NCI-H226 (cell line): Measurements from ENCODE around the gene SKP1.
"Not testable (repeated sequence)": the region's sequence is repeated elsewhere in the genome, so short reads cannot be mapped to it uniquely, and the experiment has no call there.

Source experiments
- DNase-seq: peaks from one replicate; pipeline ENCODE4 v3.0.0-alpha.2; 2015

Gene SKP1

DNA sequence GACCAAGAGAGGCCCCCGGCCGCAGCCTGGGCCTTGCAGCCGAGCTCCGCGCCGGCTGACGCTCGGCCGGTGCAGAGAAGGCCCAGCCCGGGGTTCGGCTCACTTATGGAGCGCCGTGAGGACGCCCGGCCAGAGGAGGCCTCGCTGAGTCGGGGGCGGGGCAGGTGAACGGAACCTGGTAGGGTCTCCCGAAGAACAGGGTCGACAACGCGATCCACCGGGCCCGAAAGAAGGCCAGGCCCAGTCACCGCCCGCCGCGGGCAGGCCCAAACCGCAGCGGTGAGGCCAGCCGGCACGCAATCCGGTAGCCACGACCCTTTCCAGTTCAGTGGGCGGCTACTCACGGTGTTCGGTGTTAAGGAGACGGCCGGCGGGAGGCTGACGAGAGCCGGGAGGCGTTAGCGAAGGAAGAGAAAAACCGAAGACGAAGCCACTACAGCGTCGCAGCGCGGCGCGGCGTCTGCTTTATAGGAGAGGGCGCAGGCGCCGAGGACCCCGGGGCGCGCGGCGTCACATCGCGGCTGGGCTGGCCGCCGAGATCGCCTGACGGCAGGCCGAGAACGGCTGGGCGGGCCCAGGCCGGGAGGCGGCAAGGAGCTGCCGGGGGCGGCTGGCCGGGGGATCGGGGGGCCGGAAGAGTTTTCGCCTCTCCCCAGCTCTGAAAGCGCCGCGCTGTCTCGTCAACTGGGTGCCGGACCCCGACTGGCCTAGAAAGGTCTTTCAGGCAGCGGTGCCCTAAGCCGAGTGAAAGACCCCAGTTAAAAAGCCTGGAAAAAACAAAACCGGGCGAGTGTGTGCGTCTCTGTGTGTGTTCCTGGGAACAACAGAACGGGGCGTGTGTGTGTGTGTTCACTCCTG, at the start of gene SKP1:
Gene SKP1 (minus strand): TSS at position 440 of the 858 bp plus-strand sequence. CDS start 2,928 bp downstream, outside the sequence.
- DNase-seq = peak; percentile 63

DNA sequence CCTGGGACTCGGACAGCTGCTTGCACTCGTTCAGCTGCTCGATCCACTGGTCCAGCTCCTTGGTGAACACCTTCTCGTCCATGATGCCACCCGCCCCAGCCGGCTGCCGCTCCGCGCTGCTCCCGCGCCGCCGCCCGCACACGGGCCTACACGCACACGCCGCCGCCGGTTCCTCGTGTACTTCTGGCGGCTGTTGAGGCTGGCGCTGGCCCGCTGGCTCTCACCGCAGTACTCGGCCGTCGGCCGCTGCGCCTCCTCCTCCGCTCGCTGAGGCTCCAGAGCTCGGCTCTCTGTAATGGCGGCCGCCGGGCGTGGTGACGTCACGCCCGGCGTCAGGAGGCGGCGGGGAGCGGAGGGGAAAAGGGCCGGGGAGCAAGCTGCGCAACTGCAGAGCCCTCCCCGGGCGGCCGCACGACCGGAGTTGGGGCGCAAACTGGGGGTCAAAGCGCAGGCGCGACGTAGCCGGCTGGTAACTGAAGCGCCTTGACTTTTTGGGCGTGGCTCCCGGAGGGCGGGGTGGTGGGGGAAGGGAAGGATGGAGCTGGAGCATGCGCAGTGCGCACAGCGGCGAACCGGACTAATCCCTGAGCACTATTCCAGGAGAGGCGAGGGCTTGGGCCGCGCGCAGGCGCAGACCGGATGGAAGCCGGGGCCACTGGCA, 49.2 kb upstream of the SKP1 start, which contains the start of gene PPP2CA:
Gene PPP2CA (minus strand): TSS at position 294 of the 661 bp plus-strand sequence. CDS start 212 bp downstream, at position 82.
- peak; percentile 98 for DNase-seq

DNA sequence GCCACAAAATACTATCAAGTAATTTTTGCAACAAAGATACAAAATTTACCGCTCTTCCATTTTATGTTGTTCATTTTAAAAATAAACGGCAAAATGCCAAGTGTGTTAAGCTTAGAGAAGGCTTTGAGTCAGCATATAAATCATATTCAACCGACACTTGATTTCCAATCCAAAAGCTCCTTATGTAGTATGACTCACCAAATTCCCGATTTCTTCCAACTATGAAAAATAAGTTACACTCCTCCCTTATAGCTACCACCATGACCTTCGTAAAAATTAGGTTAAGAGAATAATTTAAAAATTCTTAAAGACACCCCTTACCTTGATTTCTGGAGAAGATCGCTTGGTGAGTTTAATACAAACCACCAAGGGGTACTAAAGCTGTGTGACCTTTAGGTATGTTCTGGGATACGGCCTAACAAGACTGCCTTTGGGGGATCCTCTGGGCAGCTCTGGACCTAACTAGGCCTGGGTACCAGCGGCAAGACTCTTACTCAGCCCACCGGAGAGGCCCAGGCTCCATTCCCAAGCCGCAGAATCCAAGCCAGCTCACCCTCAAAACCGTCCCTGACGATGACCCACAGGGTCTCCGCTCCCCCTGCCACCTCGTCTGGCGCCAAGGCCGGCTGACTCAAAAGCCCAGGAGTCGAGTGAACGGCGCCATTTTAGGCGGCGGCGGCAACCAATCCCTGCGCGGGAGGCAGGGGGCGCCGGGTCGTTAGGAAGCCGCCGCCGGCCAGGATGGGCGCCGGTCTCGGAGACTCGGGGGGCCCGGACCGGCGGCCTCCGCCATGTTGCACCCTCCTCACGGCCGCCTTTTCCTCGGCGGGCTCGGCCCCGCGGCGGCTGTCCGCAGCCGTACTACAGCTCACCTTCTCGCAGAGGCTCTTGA, 48.4 kb upstream of the SKP1 start:
- DNase-seq = peak; percentile 59

DNA sequence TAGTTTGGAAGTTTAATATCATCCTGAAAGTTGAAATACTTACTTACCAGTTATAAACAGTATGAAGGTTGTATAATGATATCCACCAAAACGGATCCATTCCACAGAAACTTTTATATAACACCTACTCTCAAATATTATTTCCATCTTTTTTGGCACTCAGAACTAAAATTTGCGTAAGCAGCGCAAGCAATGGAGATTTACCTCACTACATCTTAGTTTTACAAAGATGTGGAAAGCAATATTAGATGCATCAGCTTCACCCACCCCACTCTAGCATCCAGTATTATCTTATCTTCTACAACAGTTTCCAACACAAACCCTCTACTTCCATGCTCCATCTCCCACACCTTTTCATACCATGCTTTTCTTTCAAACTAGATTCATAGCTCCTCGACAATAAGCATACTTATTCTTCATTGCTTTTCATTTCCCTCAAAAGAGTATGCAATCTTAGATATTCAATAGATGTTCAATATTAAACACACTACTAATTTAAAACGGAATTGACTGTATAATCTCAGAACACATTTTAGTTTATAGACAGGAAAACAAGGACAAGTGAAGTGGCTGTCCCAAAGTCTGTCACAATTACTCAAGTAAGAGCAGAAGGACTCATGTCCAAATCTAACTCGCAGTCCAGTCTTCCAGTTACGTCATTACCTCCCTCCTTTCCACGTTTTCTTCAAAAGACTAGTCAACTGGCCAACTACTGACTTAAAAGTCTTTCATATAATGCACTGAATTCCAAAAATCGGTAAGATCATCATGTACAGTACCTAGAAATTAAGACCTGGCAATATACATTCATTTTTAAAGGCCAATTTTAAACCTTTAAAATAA, 46.9 kb upstream of the SKP1 start:
- DNase-seq = peak; percentile 18

DNA sequence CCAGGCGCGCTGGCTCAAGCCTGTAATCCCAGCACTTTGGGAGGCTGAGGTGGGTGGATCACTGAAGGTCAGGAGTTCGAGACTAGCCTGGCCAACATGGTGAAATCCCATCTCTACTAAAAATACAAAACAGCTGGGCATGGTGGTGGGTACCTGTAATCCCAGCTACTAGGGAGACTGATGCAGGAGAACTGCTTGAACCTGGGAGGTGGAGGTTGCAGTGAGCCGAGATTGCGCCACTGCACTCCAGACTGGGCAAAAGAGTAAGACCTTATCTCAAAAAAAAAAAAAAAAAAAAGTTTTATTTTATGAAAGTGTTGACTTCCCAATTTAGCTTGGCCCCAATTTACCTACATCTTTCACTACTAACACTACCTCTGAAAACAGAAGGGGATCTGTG, 44.9 kb upstream of the SKP1 start:
- DNase-seq = not testable (repeated sequence)

DNA sequence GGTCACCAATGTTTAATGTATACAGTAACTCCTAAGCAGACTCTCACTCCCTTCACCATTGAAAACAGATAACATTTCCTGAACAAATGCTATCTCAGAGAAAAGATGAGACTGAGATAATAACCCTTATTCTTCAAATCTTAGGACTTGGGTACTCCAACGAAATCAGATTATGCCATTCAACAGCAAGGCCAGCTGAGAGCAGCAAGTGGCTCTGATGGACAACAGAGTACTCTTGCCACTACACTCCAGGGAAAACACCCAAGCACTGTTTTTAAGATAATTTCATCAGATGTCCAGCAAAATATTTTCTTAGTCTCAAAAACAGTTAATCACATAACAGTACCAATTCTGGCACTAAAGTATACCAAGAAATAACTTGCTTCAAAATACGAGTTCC, 39.0 kb upstream of the SKP1 start:
- DNase-seq = no peak

DNA sequence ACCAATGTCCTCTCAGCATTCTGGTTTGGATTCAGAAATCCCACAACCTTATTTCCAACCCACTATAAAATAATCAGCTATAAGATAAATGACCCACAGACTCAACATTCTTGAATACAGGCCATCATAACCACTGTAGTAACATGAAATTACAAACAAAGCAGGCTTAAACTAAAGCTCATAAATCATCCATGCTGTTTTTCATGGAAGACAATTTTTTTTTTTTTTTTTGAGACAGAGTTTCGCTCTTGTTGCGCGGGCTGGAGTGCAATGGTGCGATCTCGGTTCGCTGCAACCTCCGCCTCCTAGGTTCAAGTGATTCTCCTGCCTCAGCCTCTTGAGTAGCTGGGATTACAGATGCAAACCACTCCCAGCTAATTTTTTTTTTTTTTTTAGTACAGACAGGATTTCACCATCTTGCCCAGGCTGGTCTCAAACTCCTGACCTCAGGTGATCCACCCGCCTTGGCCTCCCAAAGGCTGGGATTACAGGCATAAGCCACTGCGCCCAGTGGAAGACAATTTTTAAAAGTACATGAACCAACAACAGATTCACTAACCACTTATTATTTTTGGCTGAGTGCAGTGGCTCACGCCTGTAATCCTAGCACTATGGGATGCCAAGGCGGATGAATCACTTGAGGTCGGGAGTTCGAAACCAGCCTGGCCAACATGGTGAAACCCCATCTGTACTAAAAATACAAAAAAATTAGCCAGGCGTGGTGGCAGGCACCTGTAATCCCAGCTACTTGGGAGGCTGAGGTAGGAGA, 34.7 kb upstream of the SKP1 start:
- peak; percentile 47 for DNase-seq

DNA sequence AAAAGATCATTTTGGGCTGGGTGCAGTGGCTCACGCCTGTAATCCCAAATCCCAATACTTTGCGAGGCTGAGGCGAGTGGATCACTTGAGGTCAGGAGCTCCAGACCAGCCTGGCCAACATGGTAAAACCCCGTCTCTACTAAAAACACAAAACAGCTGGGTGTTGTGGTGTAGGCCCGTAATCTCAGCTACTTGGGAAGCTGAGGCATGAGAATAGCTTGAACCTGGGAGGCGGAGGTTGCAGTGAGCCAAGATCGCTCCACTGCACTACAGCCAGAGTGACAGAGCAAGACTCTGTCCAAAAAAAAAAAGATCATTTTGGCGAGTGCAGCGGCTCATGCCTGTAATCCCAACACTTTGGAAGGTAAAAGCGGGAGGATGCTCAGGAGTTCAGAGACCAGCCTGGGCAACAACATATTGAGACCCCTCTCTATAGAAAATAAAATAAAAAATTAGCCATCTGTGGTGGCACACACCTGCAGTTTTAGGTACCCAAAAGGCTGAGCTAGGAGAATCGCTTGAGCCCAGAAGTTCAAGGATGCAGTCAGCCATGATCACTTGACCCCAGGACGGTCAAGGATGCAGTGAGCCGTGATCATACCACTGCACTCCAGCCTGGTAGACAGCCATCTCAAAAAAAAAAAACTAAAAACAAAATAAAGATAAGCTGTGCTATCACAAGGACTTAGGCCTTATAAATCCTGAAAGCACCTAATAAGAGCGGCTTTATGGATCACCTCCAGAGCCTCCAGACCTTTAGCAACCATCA, 32.9 kb upstream of the SKP1 start:
- DNase-seq = no peak

DNA sequence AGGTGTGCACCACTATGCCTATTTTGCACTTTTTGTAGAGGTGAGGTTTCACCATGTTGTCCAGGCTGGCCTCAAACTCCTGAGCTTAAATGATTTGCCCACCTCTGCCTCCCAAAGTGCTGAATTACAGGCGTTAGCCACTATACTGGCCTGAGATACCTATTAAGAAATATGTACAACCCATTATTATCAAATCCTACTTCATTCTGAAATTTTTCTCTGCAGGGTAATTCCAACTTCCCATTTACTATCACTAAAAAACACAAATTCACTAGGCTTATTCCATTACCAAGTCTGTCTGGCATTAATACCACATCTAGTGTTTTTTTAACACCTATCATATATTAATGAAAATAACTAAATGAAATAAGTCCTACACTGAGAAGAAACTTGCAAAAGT, 30.9 kb upstream of the SKP1 start:
- no peak for DNase-seq

DNA sequence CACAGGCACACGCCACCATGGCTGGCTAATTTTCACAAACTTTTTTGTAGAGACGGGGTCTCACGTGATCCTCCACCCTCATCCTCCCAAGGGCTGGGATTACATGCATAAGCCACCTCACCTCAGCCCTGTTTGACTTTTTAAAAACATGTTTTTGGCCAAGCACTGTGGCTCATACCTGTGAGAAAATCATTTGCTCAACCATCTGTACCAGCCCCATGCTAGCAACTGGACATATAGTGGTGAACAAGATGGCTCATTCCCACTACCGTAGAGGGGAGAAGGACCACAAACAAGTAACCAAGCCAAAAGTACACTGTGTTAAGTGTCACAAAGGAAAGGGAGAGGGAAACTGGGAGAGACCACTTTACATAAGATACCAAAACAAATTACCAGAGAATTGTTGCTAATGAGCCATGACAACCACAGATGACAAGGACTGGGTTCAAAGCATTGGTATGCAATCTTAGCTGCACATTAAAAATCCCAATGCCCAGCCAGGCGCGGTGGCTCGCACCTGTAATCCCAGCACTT, 29.9 kb upstream of the SKP1 start:
- DNase-seq = no peak

DNA sequence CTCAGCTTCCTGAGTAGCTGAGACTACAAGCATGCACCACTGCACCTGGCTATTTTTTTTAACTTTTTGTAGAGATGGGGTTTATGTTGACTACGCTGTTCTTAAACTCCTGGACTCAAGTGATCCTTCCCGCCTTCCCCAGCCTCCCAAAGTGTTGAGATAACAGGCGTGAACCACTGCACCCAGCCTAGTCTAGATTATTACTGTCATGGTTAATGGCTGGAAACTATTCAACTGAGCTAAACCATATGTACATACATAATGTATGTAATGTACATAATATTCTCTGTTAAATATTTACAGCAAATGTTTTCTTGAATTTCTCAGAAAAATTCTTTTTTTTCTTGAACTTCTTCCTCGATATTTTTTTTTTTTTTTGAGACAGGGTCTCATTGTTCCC, 27.8 kb upstream of the SKP1 start:
- DNase-seq = no peak

DNA sequence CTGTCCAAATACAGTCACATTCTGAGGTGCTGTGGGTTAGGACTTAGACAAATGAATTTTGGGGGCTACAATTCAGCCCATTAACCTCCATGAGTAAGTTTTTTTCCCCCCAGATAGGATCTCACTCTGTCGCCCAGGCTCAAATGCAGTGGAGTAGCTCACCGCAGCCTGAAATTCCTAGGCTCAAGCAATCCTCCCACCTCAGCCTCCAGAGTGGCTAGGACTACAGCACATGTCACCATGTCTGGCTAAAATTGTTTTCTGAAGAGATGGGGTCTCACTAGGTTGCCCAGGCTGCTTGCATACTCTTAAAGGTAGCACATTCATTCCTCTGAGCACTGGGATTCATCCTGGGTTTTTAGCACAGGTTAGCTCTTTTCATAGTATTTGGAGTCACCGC, 26.9 kb upstream of the SKP1 start:
- DNase-seq = no peak

DNA sequence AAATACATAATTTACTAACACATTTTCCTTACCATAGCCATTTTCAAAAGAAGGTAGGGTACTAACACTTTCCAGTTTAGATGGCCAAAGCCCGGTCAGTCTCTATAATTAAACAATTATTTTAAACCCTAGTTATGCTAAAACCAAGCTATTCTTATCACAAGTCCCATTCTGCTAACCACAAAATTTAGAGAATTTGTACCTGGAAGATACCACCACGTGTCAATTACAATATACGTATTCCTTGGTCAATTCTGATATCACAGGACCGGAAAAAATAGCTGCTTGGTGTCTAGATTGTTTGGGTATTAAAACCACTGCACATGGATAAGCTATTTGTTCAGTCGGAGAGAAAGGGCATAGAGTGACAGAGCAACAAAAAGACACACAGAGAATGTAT, 18.9 kb upstream of the SKP1 start:
- no peak for DNase-seq

DNA sequence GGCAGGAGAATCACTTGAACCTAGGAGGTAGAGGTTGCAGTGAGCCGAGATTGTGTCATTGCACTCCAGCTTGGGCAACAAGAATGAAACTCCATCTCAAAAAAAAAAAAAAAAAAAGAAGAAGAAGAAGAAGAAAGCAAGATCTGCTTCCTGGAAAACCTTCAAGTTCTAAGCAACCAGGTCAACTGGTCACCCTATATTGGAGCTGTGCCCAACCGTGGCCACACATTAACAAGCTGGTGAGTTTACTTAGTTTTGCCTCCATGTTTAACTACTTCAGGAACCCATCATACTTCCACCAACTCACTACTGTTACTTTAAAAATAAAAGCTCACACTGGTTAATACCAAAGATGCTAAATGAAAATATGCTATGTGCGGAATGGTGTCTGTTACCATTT, 12.3 kb upstream of the SKP1 start:
- no peak for DNase-seq

DNA sequence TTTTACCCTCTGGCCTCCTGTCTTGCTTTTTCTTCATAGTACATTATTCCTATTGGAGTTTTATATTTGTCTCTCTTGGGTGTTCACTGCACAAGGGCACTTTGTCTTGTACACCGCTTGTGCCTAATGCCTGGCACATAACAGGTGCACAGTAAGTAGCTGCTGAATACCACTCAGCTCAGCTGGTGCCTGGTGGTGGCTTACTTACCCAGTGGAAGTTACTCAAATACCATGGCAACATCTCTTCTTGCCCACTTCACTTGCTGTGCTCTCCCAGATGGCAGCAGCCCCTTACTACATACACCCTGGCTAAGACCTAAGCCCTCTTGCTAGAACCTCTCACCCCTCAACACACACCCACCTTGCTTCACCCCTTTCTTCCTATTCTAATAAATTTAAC, 11.3 kb upstream of the SKP1 start:
- no peak for DNase-seq

DNA sequence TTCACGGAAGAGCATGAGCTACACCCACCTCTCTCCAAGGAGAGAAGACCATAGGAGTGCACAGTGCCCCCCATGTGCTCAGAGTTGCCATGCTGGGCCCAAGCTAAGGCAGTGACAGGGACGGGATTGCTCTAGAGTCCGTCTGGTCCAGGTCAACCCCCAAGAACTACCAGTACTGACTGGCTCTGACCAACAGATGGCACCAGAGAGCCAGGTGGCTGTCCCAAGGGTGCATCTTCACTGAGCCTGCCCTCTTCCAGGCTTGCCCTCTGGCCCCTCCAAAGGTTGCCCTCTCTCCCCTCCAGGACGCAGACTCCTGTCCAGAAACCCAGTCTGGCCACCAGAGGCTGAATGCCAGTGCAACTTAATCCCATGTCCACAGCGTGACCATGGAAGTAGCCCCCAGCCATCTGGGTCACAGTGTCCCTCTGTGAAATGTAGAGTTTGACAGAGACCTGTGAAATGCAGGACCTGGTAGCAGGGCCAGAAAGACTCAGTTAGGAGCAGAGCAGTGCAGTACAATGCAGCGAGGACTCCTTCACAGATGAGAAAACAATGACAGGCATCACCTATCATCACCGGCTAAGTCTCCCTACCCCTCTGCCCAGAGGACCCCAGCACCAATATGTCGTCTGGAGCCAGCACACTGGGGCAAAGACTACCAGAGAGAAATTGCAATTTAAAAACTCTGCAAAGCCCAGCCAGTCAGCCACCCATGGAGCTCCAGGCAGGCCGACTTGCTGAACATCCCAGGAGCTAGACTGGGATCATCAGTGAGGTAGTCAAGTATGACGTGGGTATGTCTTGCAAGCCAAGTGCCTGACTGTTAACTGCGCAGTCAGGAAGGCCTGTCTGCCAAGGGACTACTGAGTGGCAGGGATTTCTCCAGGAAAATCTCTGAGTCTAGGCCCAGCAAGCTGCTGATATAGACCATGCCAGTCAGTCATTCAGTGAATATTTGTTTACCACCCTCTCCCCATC, 7.7 kb upstream of the SKP1 start:
- peak; percentile 22 for DNase-seq

DNA sequence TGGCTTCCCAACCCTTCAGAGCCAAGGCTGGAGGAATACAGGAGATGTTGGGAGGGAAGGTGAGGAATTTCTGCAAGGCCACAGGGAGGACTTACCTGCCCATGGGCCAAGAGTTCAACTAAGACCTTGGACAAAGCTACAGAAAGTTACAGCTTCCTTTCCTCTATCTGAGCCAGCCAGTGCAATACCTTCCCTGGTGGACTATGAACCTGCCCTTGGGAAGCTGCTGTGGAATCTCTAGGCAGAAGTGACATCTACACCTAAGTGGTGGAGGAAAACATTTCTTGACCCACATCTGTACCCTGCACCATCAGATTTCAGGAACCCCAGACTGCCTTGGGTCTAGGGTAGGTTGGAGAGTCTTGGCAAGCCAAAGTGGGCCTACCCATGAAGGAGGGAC, 6.7 kb upstream of the SKP1 start:
- no peak for DNase-seq

DNA sequence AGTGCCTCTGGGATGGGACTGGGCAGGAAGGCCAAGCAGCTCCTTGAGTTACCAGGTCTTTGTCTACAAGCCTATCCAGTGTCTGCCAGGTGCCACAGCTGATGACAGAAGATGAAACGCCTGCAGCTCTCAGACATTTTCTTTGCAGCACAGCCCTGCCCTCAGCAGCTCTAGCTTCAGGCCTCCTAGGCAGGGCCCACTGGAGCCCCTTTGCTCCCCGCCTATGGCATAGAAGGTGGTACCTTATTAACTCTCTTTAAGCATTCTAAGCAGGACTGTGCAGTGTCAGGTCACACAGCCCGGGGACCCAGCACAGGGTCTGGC, 1.3 kb upstream of the SKP1 start:
- no peak for DNase-seq

DNA sequence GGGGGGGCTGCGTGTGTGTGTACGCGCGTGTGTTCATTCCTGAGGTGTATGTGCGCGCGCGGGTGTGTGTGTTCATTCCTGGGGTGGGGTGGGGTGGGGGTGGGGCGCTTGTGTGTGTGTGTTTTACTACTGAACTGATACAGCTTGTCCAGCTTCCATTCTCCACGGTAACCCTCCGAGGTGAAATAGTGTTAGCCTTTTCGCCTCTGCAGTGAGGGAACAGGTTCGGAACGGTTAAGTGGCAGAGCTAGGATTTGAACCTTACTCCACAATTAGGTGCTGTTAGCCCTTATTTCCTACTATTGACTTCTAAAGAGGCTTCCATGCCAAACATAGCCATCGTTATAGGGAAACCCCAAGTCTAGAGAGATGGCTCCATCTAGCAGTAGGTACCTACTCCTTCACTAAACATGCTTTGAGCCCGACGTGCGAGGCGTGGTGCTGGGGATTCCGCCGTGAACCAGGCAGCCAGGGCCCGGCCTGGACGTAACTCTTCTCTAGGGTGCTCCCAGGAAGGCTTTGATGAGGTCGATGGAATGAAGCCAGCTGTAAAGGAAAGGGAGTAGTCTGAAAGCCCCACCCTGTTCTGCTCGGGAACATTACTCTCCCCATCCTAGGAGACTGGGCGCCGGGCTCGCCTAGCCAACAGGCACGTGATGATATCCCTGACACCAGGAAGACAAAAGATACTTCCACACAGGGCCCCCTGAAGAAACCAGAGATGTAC, 782 bp upstream of the SKP1 start:
- DNase-seq = peak; percentile 82
